Fibroblast of lung (primary cell): Measurements from ENCODE around the gene NANS. TPM values are rescaled to one million over a fixed set of nuclear protein-coding genes. Genes with fewer than 3 reads are reported as not detected.
A peak's percentile ranks its signal among the peaks of the same experiment; 100 is the strongest.

ENCODE experiments used
- DNase-seq, 2 donors: peaks; one replicate each; pipeline versions ENCODE4 v3.0.0 to v3.0.0-alpha.2; 2010; ENCODE audit warnings: low read depth in 2 of 2
- H2AFZ ChIP-seq: 2 replicates; pipeline ENCODE4 v1.5.1; 2012; ENCODE audit warnings: low read length, control low read depth, inconsistent platforms
- H3K27ac ChIP-seq: 2 replicates; pipeline ENCODE4 v1.5.1; 2011; ENCODE audit warnings: low read length, control low read depth; ENCODE audit not compliant: insufficient read depth
- H3K27me3 ChIP-seq: 2 replicates; pipeline ENCODE4 v1.5.1; 2011; ENCODE audit warnings: mild to moderate bottlenecking, low read length; ENCODE audit not compliant: control insufficient read depth, insufficient read depth
- H3K36me3 ChIP-seq: 2 replicates; pipeline ENCODE4 v1.5.1; 2011; ENCODE audit warnings: low read length; ENCODE audit not compliant: control insufficient read depth, insufficient read depth
- H3K4me1 ChIP-seq: 2 replicates; pipeline ENCODE4 v1.5.1; 2011; ENCODE audit warnings: low read length; ENCODE audit not compliant: control insufficient read depth, insufficient read depth; ENCODE audit errors: extremely low read depth
- H3K4me2 ChIP-seq: 2 replicates; pipeline ENCODE4 v1.5.1; 2011; ENCODE audit warnings: low read length, control low read depth; ENCODE audit not compliant: insufficient read depth; ENCODE audit errors: extremely low read depth
- H3K4me3 ChIP-seq, 4 experiments: fragments of 200-600 bp in 1 of 4; sonication (generic) in 1 of 4; replicated peaks in 1 of 4; 2 replicates each; pipeline ENCODE4 v1.5.1; 2011 to 2016; ENCODE audit warnings: low read length in 4 of 4, low read depth in 3 of 4, mild to moderate bottlenecking in 3 of 4, control low read depth in 2 of 4, inconsistent platforms in 1 of 4, mixed read lengths in 1 of 4; ENCODE audit not compliant: insufficient read depth in 1 of 4; ENCODE audit errors: control extremely low read depth in 1 of 4
- H3K79me2 ChIP-seq: 2 replicates; pipeline ENCODE4 v1.5.1; 2012; ENCODE audit warnings: mild to moderate bottlenecking, low read length, inconsistent platforms; ENCODE audit not compliant: control insufficient read depth, insufficient read depth
- H3K9ac ChIP-seq: 2 replicates; pipeline ENCODE4 v1.5.1; 2011; ENCODE audit warnings: mild to moderate bottlenecking, low read length, control low read depth; ENCODE audit not compliant: insufficient read depth
- H3K9me3 ChIP-seq: 2 replicates; pipeline ENCODE4 v1.5.1; 2012; ENCODE audit warnings: low read depth, low read length; ENCODE audit not compliant: control insufficient read depth, insufficient read depth
- H4K20me1 ChIP-seq: 2 replicates; pipeline ENCODE4 v1.5.1; 2011; ENCODE audit warnings: low read length; ENCODE audit not compliant: control insufficient read depth, insufficient read depth; ENCODE audit errors: extremely low read depth
- EZH2 ChIP-seq: IDR thresholded peaks from 2 replicates; pipeline ENCODE4 v1.5.1; 2012; ENCODE audit warnings: low read length, control low read depth, mild to moderate bottlenecking; ENCODE audit errors: missing control alignments
- polyA plus RNA-seq, 2 donors: library from polyadenylated mRNA; depleted of rRNA in 1 of 2; stranded (reverse) in 1 of 2; unstranded in 1 of 2; fragments of >200 nt; gene quantifications; 2 replicates each; pipeline ENCODE4 v1.2.1, GENCODE V29; 2011 to 2012; ENCODE audit warnings: missing spikeins in 1 of 2
- total RNA-seq: library from RNA; depleted of rRNA; stranded (reverse); fragments of >200 nt; gene quantifications from 2 replicates; pipeline ENCODE4 v1.2.1, GENCODE V29; 2014
- TF ChIP-seq, protein P1 (sequence below), 2 donors: IDR thresholded peaks in 1 of 2; conservative IDR thresholded peaks in 1 of 2; 1 replicate in 1 of 2; 2 replicates in 1 of 2; pipeline ENCODE4 v1.5.1; 2011 to 2012; ENCODE audit warnings: low read length in 2 of 2, control low read depth in 1 of 2, inconsistent platforms in 1 of 2, low read depth in 1 of 2, mild to moderate bottlenecking in 1 of 2

Gene NANS
- total and polyA plus RNA-seq, 2 donors (not counting 1 experiment from before 2014, with no cell fraction given): 83.9 to 105 TPM

DNA sequence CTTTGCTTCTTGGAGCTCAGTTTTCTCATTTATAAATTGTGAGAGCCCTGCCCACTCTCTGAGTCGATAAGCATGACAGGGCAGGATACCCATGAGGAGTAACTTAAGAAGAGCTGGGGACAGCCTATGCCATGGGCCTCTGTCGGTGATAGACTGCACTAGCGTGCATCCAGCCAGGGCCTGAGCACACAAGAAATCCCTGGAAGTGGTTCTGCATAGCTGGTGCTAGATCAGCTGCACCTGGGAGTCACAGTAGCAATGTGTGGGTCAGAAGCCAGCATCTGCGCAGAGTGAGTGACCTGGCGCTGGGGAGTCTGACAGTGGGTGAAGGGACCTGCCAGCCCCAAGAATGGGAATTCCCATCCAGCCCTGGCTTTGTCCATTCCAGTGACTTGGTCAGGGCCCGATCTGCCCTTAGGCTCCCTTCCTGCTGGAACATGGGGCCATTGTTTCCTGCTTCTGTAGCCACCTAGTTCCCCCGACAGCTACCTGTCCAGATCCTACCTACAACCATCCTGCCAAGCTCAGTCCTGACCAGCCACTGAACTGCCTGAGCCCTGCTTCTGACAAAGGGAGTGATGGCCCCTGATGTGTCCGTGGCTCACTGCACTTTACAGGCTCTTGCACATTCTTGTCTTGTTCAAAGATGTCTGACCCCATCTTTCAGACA, 35.9 kb upstream of the NANS start:
- H3K4me1 ChIP-seq: no peaks in the 10 kb centered on the region
- H3K27me3 ChIP-seq: no peaks in the 10 kb centered on the region
- no peak overlapping the region for H3K4me3 ChIP-seq
- no peak overlapping the region for H3K9ac ChIP-seq
- H3K9me3 ChIP-seq: no peaks in the 10 kb centered on the region
- H3K79me2 ChIP-seq: no peaks in the 10 kb centered on the region
- H3K27ac ChIP-seq: no peak overlapping the region
- H3K4me2 ChIP-seq: no peak overlapping the region
- no peak for DNase-seq
- no peak overlapping the region for H2AFZ ChIP-seq
- peaks cover 14% of the 10 kb centered on the region for H3K36me3 ChIP-seq
- TF ChIP-seq, protein P1, sequence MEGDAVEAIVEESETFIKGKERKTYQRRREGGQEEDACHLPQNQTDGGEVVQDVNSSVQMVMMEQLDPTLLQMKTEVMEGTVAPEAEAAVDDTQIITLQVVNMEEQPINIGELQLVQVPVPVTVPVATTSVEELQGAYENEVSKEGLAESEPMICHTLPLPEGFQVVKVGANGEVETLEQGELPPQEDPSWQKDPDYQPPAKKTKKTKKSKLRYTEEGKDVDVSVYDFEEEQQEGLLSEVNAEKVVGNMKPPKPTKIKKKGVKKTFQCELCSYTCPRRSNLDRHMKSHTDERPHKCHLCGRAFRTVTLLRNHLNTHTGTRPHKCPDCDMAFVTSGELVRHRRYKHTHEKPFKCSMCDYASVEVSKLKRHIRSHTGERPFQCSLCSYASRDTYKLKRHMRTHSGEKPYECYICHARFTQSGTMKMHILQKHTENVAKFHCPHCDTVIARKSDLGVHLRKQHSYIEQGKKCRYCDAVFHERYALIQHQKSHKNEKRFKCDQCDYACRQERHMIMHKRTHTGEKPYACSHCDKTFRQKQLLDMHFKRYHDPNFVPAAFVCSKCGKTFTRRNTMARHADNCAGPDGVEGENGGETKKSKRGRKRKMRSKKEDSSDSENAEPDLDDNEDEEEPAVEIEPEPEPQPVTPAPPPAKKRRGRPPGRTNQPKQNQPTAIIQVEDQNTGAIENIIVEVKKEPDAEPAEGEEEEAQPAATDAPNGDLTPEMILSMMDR (conservative IDR thresholded peaks at IDR 0.05 in 1 of 2, IDR thresholded peaks at IDR 0.05 in 1 of 2; ENCODE audit: low read depth in 1 of 2, low read length in 2 of 2): no peak
- TF ChIP-seq EZH2: no peak
- H4K20me1 ChIP-seq: no peaks in the 10 kb centered on the region

DNA sequence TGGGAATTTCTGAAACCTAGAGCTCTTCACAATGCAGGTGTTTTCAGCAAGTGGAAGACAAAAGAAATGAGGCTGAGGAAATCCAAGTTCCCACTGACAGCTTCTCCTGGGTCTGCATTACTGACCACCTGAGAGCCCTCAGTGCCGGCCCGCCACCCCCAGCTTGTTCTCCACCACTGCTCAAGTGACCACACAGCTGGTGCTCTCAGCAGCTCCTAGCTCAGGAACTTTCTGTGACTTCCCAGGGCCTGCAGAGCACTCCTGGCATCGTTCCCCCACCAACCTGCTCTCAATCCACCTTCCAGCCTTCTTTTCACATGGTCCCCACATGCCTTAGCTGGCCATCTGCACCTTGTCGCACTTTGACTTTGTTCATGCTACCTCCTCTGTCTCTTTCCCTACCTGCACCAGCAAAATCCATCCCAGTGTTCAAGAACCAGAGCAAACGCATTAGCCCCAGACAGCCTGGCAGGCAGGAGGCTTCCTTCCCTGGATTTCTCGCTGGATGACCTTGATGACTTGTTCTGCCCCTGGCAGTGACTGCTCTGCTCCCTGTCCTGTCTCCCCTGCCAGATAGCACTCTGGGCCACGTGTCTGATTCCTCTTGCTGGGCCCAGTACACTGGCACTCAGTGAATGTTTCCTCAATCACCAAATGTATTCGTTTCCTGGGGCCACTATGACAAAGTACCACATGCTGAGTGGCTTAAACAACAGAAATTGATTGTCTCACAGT, 35.1 kb upstream of the NANS start:
- H3K4me2 ChIP-seq: no peak overlapping the region
- no peak overlapping the region for H2AFZ ChIP-seq
- no peaks in the 10 kb centered on the region for H3K27me3 ChIP-seq
- H3K79me2 ChIP-seq: no peaks in the 10 kb centered on the region
- no peaks in the 10 kb centered on the region for H4K20me1 ChIP-seq
- no peak for DNase-seq
- no peak overlapping the region for H3K4me3 ChIP-seq
- no peak for TF ChIP-seq EZH2
- TF ChIP-seq, protein P1 (conservative IDR thresholded peaks at IDR 0.05 in 1 of 2, IDR thresholded peaks at IDR 0.05 in 1 of 2; ENCODE audit: low read depth in 1 of 2, low read length in 2 of 2): no peak
- H3K27ac ChIP-seq: no peak overlapping the region
- no peaks in the 10 kb centered on the region for H3K4me1 ChIP-seq
- no peaks in the 10 kb centered on the region for H3K9me3 ChIP-seq
- H3K36me3 ChIP-seq: peaks cover 14% of the 10 kb centered on the region
- H3K9ac ChIP-seq: no peak overlapping the region

DNA sequence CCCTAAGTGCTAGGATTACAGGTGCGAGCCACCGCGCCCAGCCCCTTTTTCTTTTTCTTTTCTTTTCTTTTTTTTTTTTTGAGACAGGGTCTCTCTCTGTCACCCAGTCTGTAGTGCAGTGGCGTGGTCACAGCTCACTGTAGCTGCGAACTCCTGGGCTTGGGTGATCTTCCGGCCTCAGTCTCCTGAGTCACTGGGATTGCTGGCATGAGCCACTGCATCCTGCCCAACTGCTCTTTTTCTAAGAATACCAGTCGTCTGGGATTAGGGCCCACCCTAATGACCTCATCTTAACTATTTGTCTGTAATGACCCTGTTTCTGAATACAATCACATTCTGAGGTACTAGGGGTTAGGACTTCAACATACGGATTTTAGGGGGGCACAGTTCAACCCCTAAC, 34.1 kb upstream of the NANS start:
- Histone ChIP-seq H3K27ac (no peak overlapping the region), H3K4me2 (no peak overlapping the region), H3K4me1 (no peaks in the 10 kb centered on the region), H3K36me3 (peaks cover 10% of the 10 kb centered on the region), H3K4me3 (no peak overlapping the region), H2AFZ (no peak overlapping the region), H4K20me1 (no peaks in the 10 kb centered on the region), H3K9ac (no peak overlapping the region), H3K27me3 (no peaks in the 10 kb centered on the region), H3K79me2 (no peaks in the 10 kb centered on the region), H3K9me3 (no peaks in the 10 kb centered on the region)
- TF ChIP-seq EZH2: no peak
- peak; percentile 21 to 71 for DNase-seq
